Measurements from ENCODE around the gene LIMS1. TPM values are rescaled to one million over a fixed set of nuclear protein-coding genes. Genes with fewer than 3 reads are reported as not detected.
"Not testable (repeated sequence)": the region's sequence is repeated elsewhere in the genome, so short reads cannot be mapped to it uniquely, and the experiment has no call there.

The LIMS1 gene
- total RNA-seq, 2 donors from 2014 or later: 146 to 186 TPM

DNA sequence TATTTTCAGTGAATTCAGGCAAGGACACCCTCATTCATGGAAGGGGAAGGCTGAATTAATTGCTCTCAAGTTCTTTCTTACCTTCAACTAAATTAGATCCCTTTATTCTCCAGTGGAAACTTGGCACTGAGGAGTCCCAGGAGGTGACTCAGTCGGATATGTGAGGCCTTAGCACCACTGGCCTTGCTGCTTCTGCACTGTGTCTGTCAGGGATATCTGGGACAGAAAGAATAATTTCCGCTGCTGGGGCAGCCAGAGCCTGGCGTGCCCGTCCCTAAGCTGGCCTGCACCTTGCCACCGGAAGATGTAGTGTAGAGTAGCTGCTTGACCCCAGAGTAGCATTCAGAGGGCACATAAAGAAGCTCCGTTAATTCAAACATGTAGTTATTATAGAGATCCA is 53.4 kb downstream of the LIMS1 start:
- Mint-ChIP-seq H3K36me3 (ENCODE audit: low read depth) (no peaks in the 10 kb centered on the region), H3K9me3 (no peaks in the 10 kb centered on the region), H3K27ac (peak overlapping the region; percentile 48), H3K27me3 (no peaks in the 10 kb centered on the region), H3K4me3 (peak overlapping the region; percentile 29), H3K4me1 (peaks cover 27% of the 10 kb centered on the region)
- ATAC-seq (replicated peaks): no peak

GRCh38 chr2:108588070-108588668 is 53.9 kb downstream of the LIMS1 start:
- ATAC-seq (replicated peaks): peak; percentile 27
- Mint-ChIP-seq H3K36me3 (ENCODE audit: low read depth) (no peaks in the 10 kb centered on the region), H3K4me1 (peaks cover 27% of the 10 kb centered on the region), H3K27me3 (no peaks in the 10 kb centered on the region), H3K9me3 (no peaks in the 10 kb centered on the region), H3K27ac (peak overlapping the region; percentile 48), H3K4me3 (peak overlapping the region; percentile 29)

DNA sequence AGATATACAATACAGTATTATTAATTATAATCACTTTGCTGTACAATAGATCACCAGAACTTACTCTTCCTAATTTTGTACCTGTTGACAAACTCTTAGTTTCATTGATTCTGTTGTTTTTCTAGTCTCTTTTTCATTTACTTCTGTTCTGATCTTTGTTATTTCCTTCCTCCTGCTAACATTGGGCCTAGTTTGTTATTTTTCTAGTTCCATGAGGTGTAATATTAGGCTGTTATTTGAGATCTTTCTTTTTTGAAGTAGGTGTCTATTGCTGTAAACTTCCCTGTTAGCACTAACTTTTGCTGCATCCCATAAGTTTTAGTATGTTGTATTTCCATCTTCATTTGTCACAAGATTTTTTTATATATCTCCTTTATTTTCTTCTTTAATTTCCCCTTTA is 55.1 kb downstream of the LIMS1 start:
- ATAC-seq (replicated peaks): no peak
- H3K4me1 Mint-ChIP-seq: peaks cover 27% of the 10 kb centered on the region
- H3K36me3 Mint-ChIP-seq (ENCODE audit: low read depth): no peaks in the 10 kb centered on the region
- no peaks in the 10 kb centered on the region for H3K9me3 Mint-ChIP-seq
- no peaks in the 10 kb centered on the region for H3K27me3 Mint-ChIP-seq
- H3K27ac Mint-ChIP-seq: no peak overlapping the region
- H3K4me3 Mint-ChIP-seq: no peak overlapping the region

DNA sequence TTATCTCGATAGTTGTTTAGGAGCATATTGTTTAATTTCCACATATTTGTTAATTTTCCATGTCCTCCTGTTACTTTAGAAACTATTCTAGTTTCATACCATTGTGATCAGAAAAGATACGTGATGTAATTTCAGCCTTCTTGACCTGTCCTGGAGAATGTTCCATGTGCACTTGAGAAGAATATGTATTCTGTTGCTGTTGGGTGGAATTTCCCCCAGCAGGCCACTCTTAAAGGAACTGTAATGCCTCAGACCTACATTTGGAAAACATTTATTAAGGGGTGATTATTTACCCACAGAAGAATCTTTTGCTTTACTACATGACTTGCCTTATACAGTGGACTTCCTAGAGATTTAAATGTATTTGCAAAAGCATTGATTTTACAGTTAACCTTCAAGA is 55.5 kb downstream of the LIMS1 start:
- Mint-ChIP-seq H3K36me3 (ENCODE audit: low read depth) (no peaks in the 10 kb centered on the region), H3K27ac (no peak overlapping the region), H3K4me1 (peaks cover 29% of the 10 kb centered on the region), H3K27me3 (no peaks in the 10 kb centered on the region), H3K9me3 (no peaks in the 10 kb centered on the region), H3K4me3 (no peak overlapping the region)
- no peak for ATAC-seq (replicated peaks)

- Mint-ChIP-seq H3K4me3 (peak overlapping the region; percentile 20), H3K27ac (no peak overlapping the region), H3K9me3 (no peaks in the 10 kb centered on the region)
Observed at GRCh38 chr2:108591163-108591562, 56.9 kb downstream of the LIMS1 start.

DNA sequence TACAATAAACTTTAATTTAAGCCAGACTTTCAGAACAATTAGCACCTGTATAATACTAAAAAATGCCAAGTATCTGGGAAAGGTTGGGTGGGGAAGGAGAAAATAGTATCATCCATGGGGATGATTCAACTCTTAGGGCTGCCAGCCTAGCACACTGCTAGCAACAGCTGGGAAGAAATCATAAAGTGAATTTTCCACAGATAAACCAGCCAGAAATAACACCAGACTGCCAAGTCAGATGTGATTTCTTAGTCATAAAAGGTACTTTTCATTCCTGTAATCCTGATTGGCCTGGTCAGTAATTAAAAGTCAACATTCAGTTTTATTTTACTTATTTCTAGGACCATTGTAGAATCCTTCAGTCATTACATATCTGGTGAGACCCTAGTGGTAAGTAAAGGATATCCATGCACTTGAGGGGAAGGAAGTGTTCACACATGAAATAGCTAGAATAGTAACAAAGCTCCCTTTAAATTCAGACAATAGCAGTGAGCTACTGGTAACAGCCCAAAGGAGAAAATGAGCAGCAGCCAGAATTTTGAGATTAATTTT is 59.4 kb downstream of the LIMS1 start:
- no peak for ATAC-seq (replicated peaks)
- peaks cover 38% of the 10 kb centered on the region for H3K4me1 Mint-ChIP-seq

More at GRCh38 chr2:108591163-108591562, 56.9 kb downstream of the LIMS1 start:
- peak; percentile 39 for ATAC-seq (replicated peaks)
- no peaks in the 10 kb centered on the region for H3K36me3 Mint-ChIP-seq (ENCODE audit: low read depth)
- peaks cover 38% of the 10 kb centered on the region for H3K4me1 Mint-ChIP-seq
- H3K27me3 Mint-ChIP-seq: no peaks in the 10 kb centered on the region

GRCh38 chr2:108594132-108594981 is 60.1 kb downstream of the LIMS1 start:
- H3K4me1 Mint-ChIP-seq: peaks cover 41% of the 10 kb centered on the region
- H3K27ac Mint-ChIP-seq: peak overlapping the region; percentile 89
- H3K4me3 Mint-ChIP-seq: peak overlapping the region; percentile 85
- no peaks in the 10 kb centered on the region for H3K36me3 Mint-ChIP-seq (ENCODE audit: low read depth)
- H3K27me3 Mint-ChIP-seq: no peaks in the 10 kb centered on the region
- no peaks in the 10 kb centered on the region for H3K9me3 Mint-ChIP-seq
- peak; percentile 89 for ATAC-seq (replicated peaks)

More for the DNA sequence above, 59.4 kb downstream of the LIMS1 start:
- no peaks in the 10 kb centered on the region for H3K36me3 Mint-ChIP-seq (ENCODE audit: low read depth)
- peak overlapping the region; percentile 89 for H3K27ac Mint-ChIP-seq
- no peaks in the 10 kb centered on the region for H3K9me3 Mint-ChIP-seq
- peak overlapping the region; percentile 85 for H3K4me3 Mint-ChIP-seq
- no peaks in the 10 kb centered on the region for H3K27me3 Mint-ChIP-seq

- Mint-ChIP-seq H3K27me3 (no peaks in the 10 kb centered on the region), H3K4me1 (peaks cover 35% of the 10 kb centered on the region), H3K9me3 (no peaks in the 10 kb centered on the region), H3K27ac (peak overlapping the region; percentile 89), H3K4me3 (peak overlapping the region; percentile 85), H3K36me3 (ENCODE audit: low read depth) (no peaks in the 10 kb centered on the region)
- peak; percentile 72 for ATAC-seq (replicated peaks)
Observed at GRCh38 chr2:108594982-108595464, 60.8 kb downstream of the LIMS1 start.

DNA sequence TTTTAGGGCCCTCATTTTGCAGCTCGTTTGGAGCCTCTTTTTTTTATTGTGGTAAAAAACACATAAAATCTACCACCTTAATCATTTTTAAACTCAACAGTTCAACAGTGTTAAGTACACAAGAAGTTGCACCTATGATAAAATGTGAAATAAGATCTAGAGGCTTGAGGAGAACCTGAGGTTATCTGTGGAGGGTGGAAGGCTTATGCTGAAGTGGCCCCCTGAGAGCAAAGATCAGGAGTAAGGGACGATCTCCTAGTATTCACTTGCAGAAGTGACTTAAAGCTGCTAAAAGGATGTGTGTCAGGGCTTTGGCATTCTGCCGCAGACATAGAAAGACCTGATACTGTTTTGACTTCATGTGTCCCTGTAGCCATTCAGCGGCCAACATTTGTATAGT is 61.5 kb downstream of the LIMS1 start:
- H3K27me3 Mint-ChIP-seq; H3K9me3 Mint-ChIP-seq; H3K36me3 Mint-ChIP-seq (ENCODE audit: low read depth); ATAC-seq (replicated peaks): not testable (repeated sequence)
- Mint-ChIP-seq H3K27ac (peak overlapping the region; percentile 89), H3K4me3 (peak overlapping the region; percentile 85), H3K4me1 (peaks cover 28% of the 10 kb centered on the region)

- H3K4me1 Mint-ChIP-seq: peaks cover 24% of the 10 kb centered on the region
- H3K27me3 Mint-ChIP-seq; H3K9me3 Mint-ChIP-seq; H3K4me3 Mint-ChIP-seq; H3K36me3 Mint-ChIP-seq (ENCODE audit: low read depth); H3K27ac Mint-ChIP-seq: not testable (repeated sequence)
- peak; percentile 44 for ATAC-seq (replicated peaks)
Observed at GRCh38 chr2:108597105-108597744, 63.0 kb downstream of the LIMS1 start.

- not testable (repeated sequence) for H3K27ac Mint-ChIP-seq; H3K4me1 Mint-ChIP-seq; ATAC-seq (replicated peaks); H3K4me3 Mint-ChIP-seq; H3K27me3 Mint-ChIP-seq; H3K36me3 Mint-ChIP-seq (ENCODE audit: low read depth); H3K9me3 Mint-ChIP-seq
Observed at GRCh38 chr2:108601199-108601598, 66.9 kb downstream of the LIMS1 start.

DNA sequence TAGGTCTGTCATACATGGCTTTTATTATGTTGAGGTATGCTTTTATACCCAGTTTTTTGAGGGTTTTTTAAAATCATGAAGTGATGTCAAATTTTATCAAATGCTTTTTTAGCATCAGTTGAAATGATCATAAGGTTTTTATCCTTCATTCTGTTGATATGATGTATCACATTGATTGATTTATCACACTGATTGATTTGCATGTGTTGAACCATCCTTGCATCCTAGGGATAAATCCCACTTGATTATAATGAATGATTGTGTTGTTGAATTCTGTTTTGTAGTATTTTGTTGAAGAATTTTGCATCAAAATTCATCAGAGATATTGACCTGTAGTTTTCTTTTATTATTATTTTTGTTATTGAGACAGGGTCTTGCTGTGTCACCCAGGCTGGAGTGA is 68.2 kb downstream of the LIMS1 start:
- no peak overlapping the region for H3K4me3 Mint-ChIP-seq
- peaks cover 4% of the 10 kb centered on the region for H3K4me1 Mint-ChIP-seq
- H3K27me3 Mint-ChIP-seq: no peaks in the 10 kb centered on the region
- no peaks in the 10 kb centered on the region for H3K36me3 Mint-ChIP-seq (ENCODE audit: low read depth)
- H3K27ac Mint-ChIP-seq: no peak overlapping the region
- no peak for ATAC-seq (replicated peaks)
- no peaks in the 10 kb centered on the region for H3K9me3 Mint-ChIP-seq

GRCh38 chr2:108604196-108604595 is 69.9 kb downstream of the LIMS1 start:
- no peaks in the 10 kb centered on the region for H3K9me3 Mint-ChIP-seq
- no peak overlapping the region for H3K27ac Mint-ChIP-seq
- H3K27me3 Mint-ChIP-seq: no peaks in the 10 kb centered on the region
- H3K36me3 Mint-ChIP-seq (ENCODE audit: low read depth): no peaks in the 10 kb centered on the region
- peaks cover 17% of the 10 kb centered on the region for H3K4me1 Mint-ChIP-seq
- no peak for ATAC-seq (replicated peaks)
- no peak overlapping the region for H3K4me3 Mint-ChIP-seq

DNA sequence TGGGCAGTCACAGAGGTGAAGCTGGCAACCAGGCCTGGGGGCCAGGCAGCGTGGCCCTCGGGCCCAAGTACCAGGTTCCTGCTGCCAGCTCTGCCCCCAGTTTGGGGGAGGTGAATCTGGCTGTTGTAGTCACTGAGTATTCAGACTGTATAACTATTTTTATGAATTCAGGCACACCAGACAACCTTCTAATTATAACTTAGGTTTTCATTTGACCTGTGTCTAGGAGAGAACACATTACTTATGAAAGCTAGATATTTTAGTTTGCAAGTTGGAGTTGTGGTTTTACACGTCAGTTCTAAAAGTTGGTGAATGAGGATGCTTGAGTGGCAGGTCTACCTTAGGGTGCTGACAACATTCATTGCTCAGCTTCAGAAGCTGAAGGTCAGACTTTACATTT is 71.7 kb downstream of the LIMS1 start:
- ATAC-seq (replicated peaks): peak; percentile 68
- Mint-ChIP-seq H3K4me1 (peaks cover 26% of the 10 kb centered on the region), H3K27ac (peak overlapping the region; percentile 5), H3K9me3 (no peaks in the 10 kb centered on the region), H3K4me3 (peak overlapping the region; percentile 8), H3K36me3 (ENCODE audit: low read depth) (no peaks in the 10 kb centered on the region), H3K27me3 (no peaks in the 10 kb centered on the region)

Measured in activated T-helper 17 cell treated with anti-CD3 and anti-CD28 coated beads, Interleukin-2, amount 50 U/mL, for 72 hours (primary cell).